Adipocyte (in vitro differentiated cells): Measurements from ENCODE around the gene HELZ.

Experiments
- DNase-seq: peaks from one replicate; pipeline ENCODE4 v3.0.0-alpha.2; 2015; ENCODE audit warnings: low read depth
- H3K27me3 ChIP-seq: replicated peaks from 2 replicates; pipeline ENCODE4 v1.7.0; 2013; ENCODE audit warnings: mild to moderate bottlenecking, low read length, moderate library complexity; ENCODE audit not compliant: control insufficient read depth, insufficient read depth
- H3K36me3 ChIP-seq: 2 replicates; pipeline ENCODE4 v1.7.0; 2013; ENCODE audit warnings: low read length, mild to moderate bottlenecking, moderate library complexity; ENCODE audit not compliant: control insufficient read depth, insufficient read depth, severe bottlenecking
- H3K4me1 ChIP-seq: 2 replicates; pipeline ENCODE4 v1.7.0; 2013; ENCODE audit warnings: mild to moderate bottlenecking, low read length, moderate library complexity; ENCODE audit not compliant: control insufficient read depth, insufficient read depth
- H3K4me3 ChIP-seq: 2 replicates; pipeline ENCODE4 v1.7.0; 2013; ENCODE audit warnings: mild to moderate bottlenecking, low read length, moderate library complexity
- H3K9ac ChIP-seq: 2 replicates; pipeline ENCODE4 v1.7.0; 2013; ENCODE audit warnings: mild to moderate bottlenecking, low read length, moderate library complexity
- H3K9me3 ChIP-seq: 2 replicates; pipeline ENCODE4 v1.7.0; 2013; ENCODE audit warnings: mild to moderate bottlenecking, low read length, moderate library complexity; ENCODE audit not compliant: control insufficient read depth

The HELZ gene

DNA sequence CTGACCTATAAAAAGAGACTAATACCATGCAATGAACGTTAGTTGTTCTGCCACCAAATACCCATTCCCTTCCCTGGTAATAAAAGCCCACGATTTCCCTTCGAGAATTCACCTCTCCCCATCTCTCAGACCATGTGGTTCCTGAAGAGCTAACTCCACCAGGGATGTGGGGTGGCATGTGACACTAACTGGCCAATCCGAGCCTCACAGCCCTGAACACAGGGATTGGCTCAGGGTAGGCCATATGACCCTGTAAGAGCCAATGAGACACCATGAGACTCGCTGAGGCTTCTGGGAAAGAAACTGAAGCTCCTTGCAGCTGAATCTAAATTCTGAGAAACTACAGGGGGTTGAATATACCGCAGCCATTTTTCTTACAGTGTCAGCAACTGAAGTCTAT, 21.1 kb downstream of the HELZ start:
- DNase-seq = no peak

DNA sequence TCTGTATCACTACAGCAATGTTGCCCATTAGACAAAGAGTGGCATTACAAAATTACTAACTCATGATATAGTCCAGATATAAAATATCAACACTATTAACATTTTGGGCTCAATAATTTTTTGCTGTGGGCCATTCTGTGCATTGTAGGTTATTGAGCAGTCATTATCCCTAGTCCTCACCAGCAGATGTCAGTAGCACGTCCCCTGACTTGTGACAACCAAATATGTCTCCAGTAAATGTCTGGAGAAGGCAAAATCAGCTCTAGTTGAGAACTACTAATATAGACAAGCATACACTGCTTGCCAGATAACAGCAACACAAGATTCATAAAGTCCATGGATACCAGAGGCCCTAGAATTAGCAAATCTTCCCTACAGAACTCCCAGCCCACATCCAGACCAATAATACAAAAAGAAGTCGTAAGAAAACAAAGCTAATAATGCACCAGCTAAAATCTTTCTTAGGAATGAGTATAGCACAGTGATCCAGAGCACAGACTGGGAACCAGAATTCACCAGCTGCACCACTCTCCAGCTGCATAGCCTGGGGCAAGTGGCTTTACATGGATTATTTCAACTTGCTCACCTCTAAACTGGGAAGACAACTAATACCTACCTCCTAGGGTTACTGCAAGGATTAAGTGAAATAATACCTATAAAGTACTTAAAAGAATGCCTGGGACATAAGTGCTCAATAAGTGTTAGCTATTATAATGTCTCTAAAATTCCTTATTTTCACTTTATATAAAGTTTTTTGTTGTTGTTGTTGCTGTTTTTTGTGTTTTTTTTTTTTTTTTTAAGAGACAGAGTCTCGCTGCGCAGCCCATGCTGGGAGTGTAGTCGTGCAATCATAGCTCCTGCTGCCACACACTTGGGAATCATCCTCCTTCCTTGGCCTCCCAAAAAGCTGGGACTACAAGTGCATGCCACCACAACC, 23.7 kb downstream of the HELZ start:
- Histone ChIP-seq H3K4me1 (peaks cover 27% of the 10 kb centered on the region), H3K36me3 (peaks cover 50% of the 10 kb centered on the region)
- peak; percentile 74 for DNase-seq

More for the DNA sequence above, 21.1 kb downstream of the HELZ start:
- Histone ChIP-seq H3K4me3 (no peak overlapping the region), H3K9me3 (no peaks in the 10 kb centered on the region), H3K36me3 (peaks cover 27% of the 10 kb centered on the region), H3K4me1 (peaks cover 29% of the 10 kb centered on the region), H3K9ac (no peak overlapping the region), H3K27me3 (no peaks in the 10 kb centered on the region)

DNA sequence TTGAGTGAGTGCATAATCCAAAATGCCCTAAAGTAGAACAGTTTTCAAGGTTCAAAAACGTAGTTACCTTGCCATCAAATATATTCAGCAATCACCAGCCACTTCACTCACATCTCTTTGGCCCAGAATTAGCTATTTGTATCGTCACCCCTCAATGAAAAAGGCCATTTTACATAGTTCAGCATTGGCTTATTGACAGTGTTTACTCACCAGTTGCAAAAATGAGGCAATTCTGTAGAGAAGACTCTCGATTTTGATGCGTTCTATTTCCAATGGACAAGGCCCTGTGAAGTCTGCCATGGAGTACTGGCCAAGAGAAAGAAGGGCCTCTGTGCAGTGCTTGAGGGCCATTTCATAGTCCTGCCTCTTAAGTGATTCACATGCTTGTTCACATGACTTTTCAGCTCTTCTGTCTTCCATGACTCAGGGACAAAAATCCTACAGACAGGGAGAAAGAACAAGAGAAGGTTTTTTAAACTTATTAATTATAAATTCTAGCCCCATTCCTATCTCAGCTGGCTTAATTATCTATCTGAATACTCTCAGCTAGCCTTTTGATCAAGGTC, 26.5 kb downstream of the HELZ start:
- Histone ChIP-seq H3K4me1 (peaks cover 35% of the 10 kb centered on the region), H3K9ac (peak overlapping the region; percentile 9), H3K9me3 (no peaks in the 10 kb centered on the region), H3K27me3 (no peaks in the 10 kb centered on the region), H3K4me3 (no peak overlapping the region), H3K36me3 (peaks cover 41% of the 10 kb centered on the region)
- DNase-seq = peak; percentile 38

More for the DNA sequence above, 23.7 kb downstream of the HELZ start:
- H3K9ac ChIP-seq = peak overlapping the region; percentile 38
- H3K4me3 ChIP-seq = no peak overlapping the region
- H3K27me3 ChIP-seq = no peaks in the 10 kb centered on the region
- H3K9me3 ChIP-seq = no peaks in the 10 kb centered on the region

DNA sequence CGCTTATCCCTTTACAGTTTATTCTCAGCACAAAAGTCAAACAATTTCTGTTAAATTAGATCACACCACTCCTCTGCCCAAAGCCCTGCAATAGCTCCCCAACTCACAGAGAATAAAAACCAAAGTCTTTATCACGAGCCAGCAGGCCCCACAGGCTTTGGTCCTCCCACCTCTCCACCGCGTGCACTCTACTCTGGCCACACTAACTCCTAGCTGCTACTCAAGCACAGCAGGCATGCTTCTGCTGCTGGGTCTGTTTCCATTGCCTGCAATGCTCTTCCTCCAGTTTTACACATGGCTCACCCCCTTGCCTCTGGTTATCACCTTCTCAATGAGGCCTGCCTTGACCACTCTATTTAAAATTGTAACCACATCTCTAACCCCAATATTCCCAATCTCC, 27.6 kb downstream of the HELZ start:
- H3K9me3 ChIP-seq = no peaks in the 10 kb centered on the region
- no peak overlapping the region for H3K4me3 ChIP-seq
- peaks cover 38% of the 10 kb centered on the region for H3K36me3 ChIP-seq
- H3K27me3 ChIP-seq = no peaks in the 10 kb centered on the region
- no peak overlapping the region for H3K9ac ChIP-seq
- DNase-seq = no peak
- H3K4me1 ChIP-seq = peaks cover 46% of the 10 kb centered on the region

DNA sequence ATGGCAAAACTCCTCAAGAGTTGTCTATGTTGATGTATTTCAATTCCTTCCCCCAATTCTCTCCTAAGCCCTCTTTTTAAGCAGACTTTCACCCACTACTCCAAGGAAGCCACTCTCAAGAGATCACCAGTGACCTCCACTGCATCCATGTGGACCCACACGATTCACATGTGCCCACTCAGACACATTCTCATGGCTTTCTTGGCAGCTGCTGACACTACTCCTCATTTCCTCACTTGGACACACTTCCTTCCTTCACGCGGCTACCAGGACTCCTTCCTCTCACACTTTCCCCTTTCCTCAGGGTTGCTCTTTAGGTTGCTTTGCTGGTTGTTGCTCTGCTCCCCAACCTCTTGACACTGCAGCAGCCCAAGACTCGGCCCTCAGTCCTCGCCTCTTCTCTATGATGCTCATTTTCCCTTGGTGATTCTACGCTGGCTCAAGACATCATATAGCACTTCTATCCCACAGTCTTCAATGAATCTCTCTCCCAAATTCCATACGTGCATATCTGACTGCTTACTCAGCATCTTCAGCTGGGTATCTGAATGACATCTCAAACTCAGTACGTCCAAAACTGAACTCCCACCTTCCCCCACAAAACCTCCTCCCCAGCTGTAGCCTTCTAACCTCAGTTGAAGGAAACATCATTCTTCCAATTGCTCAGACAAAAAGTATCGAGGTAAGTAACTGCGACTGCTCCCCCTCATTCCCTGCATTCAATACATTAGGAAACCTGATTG, 28.2 kb downstream of the HELZ start:
- Histone ChIP-seq H3K9ac (no peak overlapping the region), H3K9me3 (no peaks in the 10 kb centered on the region), H3K4me3 (no peak overlapping the region), H3K4me1 (peaks cover 52% of the 10 kb centered on the region), H3K36me3 (peaks cover 31% of the 10 kb centered on the region), H3K27me3 (no peaks in the 10 kb centered on the region)
- DNase-seq = no peak

DNA sequence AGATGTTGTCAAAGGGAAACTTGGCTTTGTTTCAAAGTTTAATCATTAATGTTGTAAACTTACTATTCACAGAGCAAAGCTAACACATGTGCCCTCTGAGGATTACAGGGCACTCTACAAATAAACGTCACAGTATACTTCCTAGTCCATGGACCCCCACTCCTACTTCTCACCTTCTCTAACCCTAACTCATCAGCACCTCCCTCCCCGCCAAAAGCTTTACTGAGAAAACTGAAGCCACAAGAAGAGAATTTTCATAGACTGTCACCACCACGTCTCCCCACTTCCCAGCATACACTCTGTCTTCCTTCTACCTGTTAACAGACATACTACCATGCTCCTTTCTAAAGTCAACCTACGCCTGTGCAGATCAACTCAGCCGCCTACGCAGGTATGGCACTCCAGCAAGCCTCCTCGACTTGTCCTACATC, 29.0 kb downstream of the HELZ start:
- H3K4me1 ChIP-seq = peaks cover 55% of the 10 kb centered on the region
- no peak overlapping the region for H3K4me3 ChIP-seq
- no peak for DNase-seq
- no peaks in the 10 kb centered on the region for H3K27me3 ChIP-seq
- no peak overlapping the region for H3K9ac ChIP-seq
- H3K9me3 ChIP-seq = no peaks in the 10 kb centered on the region
- peaks cover 31% of the 10 kb centered on the region for H3K36me3 ChIP-seq

DNA sequence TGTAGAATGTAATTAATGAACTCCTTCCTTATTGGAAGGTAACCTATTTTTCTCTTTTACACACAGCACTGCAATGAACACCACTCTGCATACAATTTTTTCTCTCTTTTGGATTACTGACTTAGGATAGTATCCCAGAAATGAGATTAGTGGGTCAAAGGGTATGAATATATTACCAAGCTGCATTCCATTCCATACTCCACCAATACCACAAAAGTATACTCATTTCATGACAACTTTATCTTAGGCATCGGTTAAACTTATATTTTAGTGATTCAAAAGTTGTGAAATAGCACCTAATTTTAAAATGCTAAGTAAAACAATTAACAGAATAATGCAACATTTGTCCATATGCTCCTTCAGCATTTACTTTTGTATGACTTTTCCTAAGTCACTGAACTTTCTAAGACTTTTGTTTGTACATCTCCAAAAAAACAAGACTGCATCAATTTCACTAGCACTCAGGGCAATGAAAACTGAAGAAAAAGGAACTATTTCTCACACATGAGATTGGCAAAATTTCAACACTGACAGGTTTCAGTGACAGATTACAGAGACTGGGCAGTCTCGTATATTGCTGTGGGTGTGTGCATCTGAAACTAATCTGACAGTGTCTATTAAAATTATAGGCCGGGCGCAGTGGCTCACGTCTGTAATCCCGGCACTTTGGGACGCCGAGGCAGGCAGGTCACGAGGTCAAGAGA, 32.1 kb downstream of the HELZ start:
- Histone ChIP-seq H3K4me1 (peaks cover 43% of the 10 kb centered on the region), H3K9ac (peak overlapping the region; percentile 59), H3K9me3 (no peaks in the 10 kb centered on the region), H3K4me3 (peak overlapping the region; percentile 49), H3K36me3 (peaks cover 24% of the 10 kb centered on the region), H3K27me3 (no peaks in the 10 kb centered on the region)
- DNase-seq = peak; percentile 70

DNA sequence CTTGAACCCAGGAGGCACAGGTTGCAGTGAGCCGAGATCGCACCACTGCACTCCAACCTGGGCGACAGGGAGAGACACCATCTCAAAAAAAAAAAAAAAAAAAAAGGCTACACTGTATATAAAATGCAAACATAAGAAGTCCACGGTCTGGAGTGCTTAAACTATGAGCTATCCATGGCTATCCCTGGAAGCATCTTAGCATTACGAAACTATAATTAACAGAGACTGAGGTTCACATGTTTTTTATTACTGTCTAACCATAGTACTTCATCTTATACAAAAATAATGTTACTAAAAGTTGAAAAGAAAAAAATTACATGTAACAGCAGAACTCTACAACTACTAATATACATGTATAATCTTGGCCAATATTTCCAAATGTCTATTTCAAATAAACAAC, 32.8 kb downstream of the HELZ start:
- Histone ChIP-seq H3K9me3 (no peaks in the 10 kb centered on the region), H3K4me3 (peak overlapping the region; percentile 49), H3K9ac (peak overlapping the region; percentile 59), H3K36me3 (peaks cover 18% of the 10 kb centered on the region), H3K4me1 (peaks cover 45% of the 10 kb centered on the region), H3K27me3 (no peaks in the 10 kb centered on the region)
- DNase-seq = peak; percentile 81

DNA sequence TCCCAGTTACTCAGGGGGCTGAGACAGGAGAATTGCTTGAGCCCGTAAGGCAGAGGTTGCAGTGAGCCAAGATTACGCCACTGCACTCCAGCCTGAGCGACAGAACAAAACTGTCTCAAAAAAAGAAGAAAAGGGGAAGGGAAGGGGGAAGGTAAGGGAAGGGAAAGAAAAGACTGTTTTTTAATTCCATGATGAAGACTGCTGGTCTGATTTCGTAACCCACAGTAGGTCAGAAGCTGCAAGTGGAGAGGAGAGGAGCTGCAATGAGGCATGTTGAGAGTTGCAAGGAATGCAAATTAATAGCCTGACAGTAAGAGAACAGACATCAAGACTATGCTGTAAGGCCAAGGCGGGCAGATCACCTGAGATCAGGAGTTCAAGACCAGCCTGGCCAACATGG, 33.3 kb downstream of the HELZ start:
- Histone ChIP-seq H3K4me3 (peak overlapping the region; percentile 41), H3K4me1 (peaks cover 43% of the 10 kb centered on the region), H3K9me3 (no peaks in the 10 kb centered on the region), H3K27me3 (no peaks in the 10 kb centered on the region), H3K9ac (peak overlapping the region; percentile 59), H3K36me3 (peaks cover 13% of the 10 kb centered on the region)
- peak; percentile 78 for DNase-seq

DNA sequence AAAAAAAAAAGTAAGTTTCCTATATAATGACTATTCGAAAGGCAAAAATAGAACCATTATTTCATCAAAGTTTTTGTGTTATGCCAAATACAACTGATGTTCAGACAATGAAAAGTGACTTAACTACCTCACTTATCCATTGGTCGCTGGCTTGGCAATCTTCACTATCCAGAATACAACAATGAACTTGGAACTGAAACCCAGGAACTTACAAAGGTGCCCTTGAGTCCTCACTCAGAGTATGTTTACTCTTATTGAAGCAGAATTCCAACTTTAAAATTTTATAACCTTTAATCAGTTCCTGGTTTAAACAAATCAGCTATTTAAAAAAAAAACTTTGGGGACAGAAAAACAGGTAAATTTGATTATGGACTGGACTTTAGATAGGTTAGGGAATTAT, 34.1 kb downstream of the HELZ start:
- H3K9me3 ChIP-seq = no peaks in the 10 kb centered on the region
- H3K4me1 ChIP-seq = peaks cover 35% of the 10 kb centered on the region
- no peak overlapping the region for H3K4me3 ChIP-seq
- no peak for DNase-seq
- H3K9ac ChIP-seq = no peak overlapping the region
- H3K27me3 ChIP-seq = no peaks in the 10 kb centered on the region
- H3K36me3 ChIP-seq = peaks cover 8% of the 10 kb centered on the region
